HEK293 (cell line): ENCODE results near the gene WASF2.

ENCODE experiments used
- CTCF ChIA-PET: fragments of 350-600 bp; formaldehyde crosslinking; extraction: SDS; loops from one replicate; lab custom pipeline; 2021; ENCODE audit warnings: antibody characterized with exemption; lab: Yijun Ruan, JAX
- POLR2A ChIA-PET: fragments of 300-600 bp; formaldehyde crosslinking; extraction: SDS; loops from one replicate; lab custom pipeline; 2020; ENCODE audit warnings: antibody characterized with exemption, inconsistent platforms; lab: Yijun Ruan, JAX
- H3K27ac ChIP-seq: fragments of 200-500 bp; sonication (Bioruptor generic); 2 replicates; pipeline ENCODE4 v1.5.1; 2014; ENCODE audit warnings: low read depth, low read length, control low read depth, inconsistent platforms; ENCODE audit errors: extremely low read depth
- H3K36me3 ChIP-seq, 2 experiments: fragments of 200-500 bp in 1 of 2; sonication (Bioruptor generic) in 1 of 2; 1 replicate in 1 of 2; 2 replicates in 1 of 2; pipeline ENCODE4 v1.5.1; 2014 to 2017; ENCODE audit warnings: inconsistent platforms in 2 of 2, low read length in 2 of 2; ENCODE audit not compliant: control insufficient read depth in 2 of 2, insufficient read depth in 1 of 2
- H3K4me1 ChIP-seq: fragments of 200-500 bp; sonication (Bioruptor generic); 2 replicates; pipeline ENCODE4 v1.5.1; 2014; ENCODE audit warnings: mild to moderate bottlenecking, low read length, inconsistent platforms; ENCODE audit not compliant: control insufficient read depth, insufficient read depth
- H3K4me3 ChIP-seq: 2 replicates; pipeline ENCODE4 v1.5.1; 2011; ENCODE audit warnings: low read depth, mild to moderate bottlenecking, control low read depth, low read length, moderate library complexity
- H3K9me3 ChIP-seq: fragments of 200-500 bp; sonication (Bioruptor generic); 2 replicates; pipeline ENCODE4 v1.5.1; 2014; ENCODE audit warnings: low read depth, low read length, inconsistent platforms; ENCODE audit not compliant: control insufficient read depth, insufficient read depth
- AEBP2 ChIP-seq: fragments of 450-650 bp; formaldehyde crosslinking; IDR thresholded peaks from 2 replicates; pipeline ENCODE4 v1.5.1; 2016; ENCODE audit warnings: missing biosample characterization, missing genetic modification characterization, borderline replicate concordance
- KLF10 ChIP-seq: fragments of 450-650 bp; IDR thresholded peaks from 2 replicates; pipeline ENCODE4 v1.5.1; 2018; ENCODE audit warnings: missing biosample characterization, mild to moderate bottlenecking, missing genetic modification characterization
- OVOL3 ChIP-seq: fragments of 450-650 bp; formaldehyde crosslinking; IDR thresholded peaks from 2 replicates; pipeline ENCODE4 v1.5.1; 2016; ENCODE audit warnings: missing biosample characterization, missing genetic modification characterization
- SALL2 ChIP-seq: fragments of 450-650 bp; formaldehyde crosslinking; IDR thresholded peaks from 2 replicates; pipeline ENCODE4 v1.5.0; 2017; ENCODE audit warnings: missing biosample characterization, mild to moderate bottlenecking, missing genetic modification characterization, borderline replicate concordance
- SCRT1 ChIP-seq: fragments of 450-650 bp; formaldehyde crosslinking; IDR thresholded peaks from 2 replicates; pipeline ENCODE4 v1.5.1; 2016; ENCODE audit warnings: missing biosample characterization, missing genetic modification characterization, borderline replicate concordance
- SP3 ChIP-seq: fragments of 450-650 bp; formaldehyde crosslinking; IDR thresholded peaks from 2 replicates; pipeline ENCODE4 v1.5.1; 2016; ENCODE audit warnings: missing biosample characterization, missing genetic modification characterization
- ZBTB48 ChIP-seq: fragments of 450-650 bp; formaldehyde crosslinking; IDR thresholded peaks from 2 replicates; pipeline ENCODE4 v1.5.1; 2016; ENCODE audit warnings: missing biosample characterization, missing genetic modification characterization
- ZFP37 ChIP-seq: fragments of 450-650 bp; formaldehyde crosslinking; IDR thresholded peaks from 2 replicates; pipeline ENCODE4 v1.5.1; 2016; ENCODE audit warnings: missing biosample characterization, missing genetic modification characterization
- ZNF138 ChIP-seq: fragments of 450-650 bp; formaldehyde crosslinking; IDR thresholded peaks from 2 replicates; pipeline ENCODE4 v1.5.1; 2016; ENCODE audit warnings: missing biosample characterization, missing genetic modification characterization, borderline replicate concordance
- ZNF266 ChIP-seq: fragments of 450-650 bp; formaldehyde crosslinking; IDR thresholded peaks from 2 replicates; pipeline ENCODE4 v1.5.1; 2016; ENCODE audit warnings: missing biosample characterization, missing genetic modification characterization, low read depth
- ZNF37A ChIP-seq: fragments of 450-650 bp; IDR thresholded peaks from 2 replicates; pipeline ENCODE4 v1.5.1; 2018; ENCODE audit warnings: missing biosample characterization, missing genetic modification characterization
- ZNF391 ChIP-seq: fragments of 450-650 bp; formaldehyde crosslinking; IDR thresholded peaks from 2 replicates; pipeline ENCODE4 v1.5.1; 2016; ENCODE audit warnings: low read depth, missing biosample characterization, missing genetic modification characterization, borderline replicate concordance
- ZNF600 ChIP-seq: fragments of 450-650 bp; formaldehyde crosslinking; IDR thresholded peaks from 2 replicates; pipeline ENCODE4 v1.5.1; 2016; ENCODE audit warnings: missing biosample characterization, missing genetic modification characterization
- ZNF660 ChIP-seq: fragments of 450-650 bp; IDR thresholded peaks from 2 replicates; pipeline ENCODE4 v1.5.1; 2018; ENCODE audit warnings: missing biosample characterization, mild to moderate bottlenecking, missing genetic modification characterization
- ZNF677 ChIP-seq: fragments of 450-650 bp; IDR thresholded peaks from 2 replicates; pipeline ENCODE4 v1.5.0; 2018; ENCODE audit warnings: missing biosample characterization, mild to moderate bottlenecking, missing genetic modification characterization, moderate library complexity
- ZSCAN18 ChIP-seq: fragments of 450-650 bp; formaldehyde crosslinking; IDR thresholded peaks from 2 replicates; pipeline ENCODE4 v1.5.1; 2016; ENCODE audit warnings: missing biosample characterization, missing genetic modification characterization
- TF ChIP-seq, protein P1 (sequence below): fragments of 450-650 bp; formaldehyde crosslinking; IDR thresholded peaks from 2 replicates; pipeline ENCODE4 v1.5.1; 2016; ENCODE audit warnings: missing biosample characterization, missing genetic modification characterization
- TF ChIP-seq, protein P2 (sequence below): fragments of 450-650 bp; formaldehyde crosslinking; IDR thresholded peaks from 2 replicates; pipeline ENCODE4 v1.5.1; 2016; ENCODE audit warnings: missing biosample characterization, missing genetic modification characterization
- TF ChIP-seq, protein P3 (sequence below): IDR thresholded peaks from 2 replicates; pipeline ENCODE4 v1.6.1; 2011; ENCODE audit warnings: mild to moderate bottlenecking, low read depth, low read length, borderline replicate concordance

WASF2 gene

GRCh38 chr1:27451343-27451742 lies 38.6 kb downstream of the WASF2 start:
- H3K27ac ChIP-seq: no peak overlapping the region
- H3K4me3 ChIP-seq: no peak overlapping the region
- H3K4me1 ChIP-seq: peaks cover 3% of the 10 kb centered on the region; the same call in 1 of the 2 replicates
- H3K36me3 ChIP-seq: no peaks in the 10 kb centered on the region; a peak in 1 of 3 replicates
- ChIA-PET POLR2A (interaction anchor here (0.6 kb wide), 1 partner anchor 22 kb away, joined by 7 read pairs; no protein-coding TSS in a partner anchor), CTCF (interaction anchor here (0.6 to 0.8 kb wide), 3 partner anchors 30 to 156 kb away, joined by 3 read pairs; no protein-coding TSS in a partner anchor)
- peak; percentile 84 for TF ChIP-seq ZFP37
- TF ChIP-seq ZNF677 (tag by site-specific recombination): no peak
- H3K9me3 ChIP-seq: no peaks in the 10 kb centered on the region

DNA sequence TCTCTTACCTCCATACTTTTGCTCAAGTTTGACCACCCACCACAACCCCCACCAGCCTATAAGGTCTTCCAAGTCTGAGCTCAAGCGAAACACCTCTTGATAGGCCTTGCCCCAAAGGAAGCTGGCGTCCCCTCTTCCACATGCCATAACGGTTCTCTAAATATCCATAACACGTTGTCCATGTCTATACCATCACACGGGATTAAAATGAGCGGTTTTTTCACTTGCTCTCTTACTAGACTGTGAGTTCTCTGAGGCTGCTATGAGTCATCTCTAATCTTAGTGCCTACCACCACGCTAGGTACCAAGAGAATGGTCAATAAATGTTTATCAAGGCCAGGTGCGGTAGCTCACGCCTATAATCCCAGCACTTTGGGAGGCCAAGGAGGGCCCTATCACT lies 41.0 kb downstream of the WASF2 start:
- POLR2A ChIA-PET: interaction anchor here (0.7 kb wide), 1 partner anchor 9 kb away, joined by 5 read pairs; no protein-coding TSS in a partner anchor
- CTCF ChIA-PET: interaction anchor here (0.5 to 0.7 kb wide), 2 partner anchors 13 to 36 kb away, joined by 3 read pairs; no protein-coding TSS in a partner anchor

GRCh38 chr1:27447883-27448282 lies 42.1 kb downstream of the WASF2 start:
- H3K4me3 ChIP-seq: no peak overlapping the region
- ChIA-PET CTCF (interaction anchor here (0.9 to 1.3 kb wide), 2 partner anchors 17 to 159 kb away, joined by 4 read pairs; no protein-coding TSS in a partner anchor), POLR2A (interaction anchor here (0.5 kb wide), 1 partner anchor 265 kb away, joined by 3 read pairs; no protein-coding TSS in a partner anchor)
- H3K27ac ChIP-seq: no peak overlapping the region
- no peak for TF ChIP-seq SALL2 (tag by site-specific recombination)
- no peak for TF ChIP-seq SCRT1 (tag by site-specific recombination)
- TF ChIP-seq KLF10 (tag by site-specific recombination): no peak
- no peak for TF ChIP-seq ZNF391
- TF ChIP-seq, all 188 proteins: peak for 0
- H3K9me3 ChIP-seq: no peaks in the 10 kb centered on the region
- peaks cover 0 to 2% of the 10 kb centered on the region in 2 experiments; a peak in 2 of 3 replicates for H3K36me3 ChIP-seq
- peaks cover 3% of the 10 kb centered on the region; the same call in 1 of the 2 replicates for H3K4me1 ChIP-seq

More for the DNA sequence above, 41.0 kb downstream of the WASF2 start:
- Histone ChIP-seq H3K27ac (no peak overlapping the region), H3K4me3 (no peak overlapping the region), H3K36me3 (peaks cover 0 to 2% of the 10 kb centered on the region in 2 experiments; a peak in 2 of 3 replicates), H3K4me1 (peaks cover 3% of the 10 kb centered on the region; the same call in 1 of the 2 replicates), H3K9me3 (no peaks in the 10 kb centered on the region)
- TF ChIP-seq, protein P1, sequence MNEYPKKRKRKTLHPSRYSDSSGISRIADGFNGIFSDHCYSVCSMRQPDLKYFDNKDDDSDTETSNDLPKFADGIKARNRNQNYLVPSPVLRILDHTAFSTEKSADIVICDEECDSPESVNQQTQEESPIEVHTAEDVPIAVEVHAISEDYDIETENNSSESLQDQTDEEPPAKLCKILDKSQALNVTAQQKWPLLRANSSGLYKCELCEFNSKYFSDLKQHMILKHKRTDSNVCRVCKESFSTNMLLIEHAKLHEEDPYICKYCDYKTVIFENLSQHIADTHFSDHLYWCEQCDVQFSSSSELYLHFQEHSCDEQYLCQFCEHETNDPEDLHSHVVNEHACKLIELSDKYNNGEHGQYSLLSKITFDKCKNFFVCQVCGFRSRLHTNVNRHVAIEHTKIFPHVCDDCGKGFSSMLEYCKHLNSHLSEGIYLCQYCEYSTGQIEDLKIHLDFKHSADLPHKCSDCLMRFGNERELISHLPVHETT (tag by site-specific recombination): no peak
- peak; percentile 87 for TF ChIP-seq ZNF600 (tag by site-specific recombination)

GRCh38 chr1:27447399-27447798 lies 42.6 kb downstream of the WASF2 start:
- CTCF ChIA-PET: interaction anchor here (0.6 to 1.3 kb wide), 3 partner anchors 18 to 1060 kb away, joined by 3 to 4 read pairs (median 4); no protein-coding TSS in a partner anchor
- H3K27ac ChIP-seq: no peak overlapping the region
- TF ChIP-seq ZNF266 (tag by site-specific recombination) (no peak), AEBP2 (no peak), ZSCAN18 (no peak), ZNF660 (tag by site-specific recombination) (no peak), ZNF37A (tag by site-specific recombination) (no peak), SP3 (tag by site-specific recombination) (no peak), OVOL3 (no peak), ZBTB48 (tag by site-specific recombination) (no peak), ZNF138 (tag by site-specific recombination) (no peak)
- TF ChIP-seq, protein P2, sequence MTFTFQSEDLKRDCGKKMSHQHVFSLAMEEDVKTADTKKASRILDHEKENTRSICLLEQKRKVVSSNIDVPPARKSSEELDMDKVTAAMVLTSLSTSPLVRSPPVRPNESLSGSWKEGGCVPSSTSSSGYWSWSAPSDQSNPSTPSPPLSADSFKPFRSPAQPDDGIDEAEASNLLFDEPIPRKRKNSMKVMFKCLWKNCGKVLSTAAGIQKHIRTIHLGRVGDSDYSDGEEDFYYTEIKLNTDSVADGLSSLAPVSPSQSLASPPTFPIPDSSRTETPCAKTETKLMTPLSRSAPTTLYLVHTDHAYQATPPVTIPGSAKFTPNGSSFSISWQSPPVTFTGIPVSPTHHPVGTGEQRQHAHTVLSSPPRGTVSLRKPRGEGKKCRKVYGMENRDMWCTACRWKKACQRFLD (tag by site-specific recombination): no peak
- TF ChIP-seq, protein P3, sequence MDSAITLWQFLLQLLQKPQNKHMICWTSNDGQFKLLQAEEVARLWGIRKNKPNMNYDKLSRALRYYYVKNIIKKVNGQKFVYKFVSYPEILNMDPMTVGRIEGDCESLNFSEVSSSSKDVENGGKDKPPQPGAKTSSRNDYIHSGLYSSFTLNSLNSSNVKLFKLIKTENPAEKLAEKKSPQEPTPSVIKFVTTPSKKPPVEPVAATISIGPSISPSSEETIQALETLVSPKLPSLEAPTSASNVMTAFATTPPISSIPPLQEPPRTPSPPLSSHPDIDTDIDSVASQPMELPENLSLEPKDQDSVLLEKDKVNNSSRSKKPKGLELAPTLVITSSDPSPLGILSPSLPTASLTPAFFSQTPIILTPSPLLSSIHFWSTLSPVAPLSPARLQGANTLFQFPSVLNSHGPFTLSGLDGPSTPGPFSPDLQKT: no peak

More at GRCh38 chr1:27447399-27447798, 42.6 kb downstream of the WASF2 start:
- peaks cover 3% of the 10 kb centered on the region; the same call in 1 of the 2 replicates for H3K4me1 ChIP-seq
- peaks cover 0 to 2% of the 10 kb centered on the region in 2 experiments; a peak in 2 of 3 replicates for H3K36me3 ChIP-seq
- H3K4me3 ChIP-seq: no peak overlapping the region
- H3K9me3 ChIP-seq: no peaks in the 10 kb centered on the region
- POLR2A ChIA-PET: interaction anchor here (0.5 to 0.8 kb wide), 2 partner anchors 43 to 264 kb away, joined by 3 to 4 read pairs; partner anchors contain the start of gene WASF2
